ENCODE results near the gene ITGAL.
"Not testable (repeated sequence)": the region's sequence is repeated elsewhere in the genome, so short reads cannot be mapped to it uniquely, and the experiment has no call there.

The ITGAL gene

DNA sequence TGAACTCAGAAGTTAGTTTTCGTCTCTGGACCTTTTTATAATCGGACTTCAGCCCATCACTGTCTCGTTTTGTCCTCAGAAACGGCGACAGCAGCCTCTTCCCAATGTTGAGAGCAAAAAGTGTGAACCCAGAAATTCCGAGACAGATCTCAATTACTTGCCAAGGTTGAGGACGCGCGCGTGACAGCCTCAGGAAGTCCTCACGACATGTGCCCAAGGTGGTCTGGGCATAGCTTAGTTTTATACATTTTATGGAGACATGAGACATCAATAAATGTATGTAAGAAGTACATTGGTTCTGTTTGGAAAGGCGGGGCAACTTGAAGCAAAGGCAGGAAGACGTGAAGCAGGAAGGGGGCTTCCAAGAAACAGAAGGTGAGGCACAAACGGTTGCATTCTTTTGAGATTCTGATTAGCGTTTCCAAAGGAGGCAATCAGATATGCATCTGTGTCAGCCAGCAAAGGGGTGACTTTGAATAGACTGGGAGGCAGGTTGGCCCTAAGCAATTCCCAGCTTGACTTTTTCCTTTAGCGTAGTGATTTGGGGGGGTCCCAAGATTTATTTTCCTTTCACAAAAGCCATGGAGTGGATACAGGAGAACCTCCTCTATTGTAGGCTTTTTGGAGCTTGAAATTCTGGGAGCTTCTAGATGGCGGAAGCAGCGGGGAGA lies 62.7 kb downstream of the ITGAL start:
- Histone ChIP-seq H2AFZ (ENCODE audit: low read depth, low read length) (peak overlapping the region; percentile 89), H3K4me3 (ENCODE audit: low read length) (peak overlapping the region; percentile 92), H3K79me2 (ENCODE audit: low read length) (peaks cover 27% of the 10 kb centered on the region), H3K9ac (ENCODE audit: low read length) (peak overlapping the region; percentile 96), H3K9me3 (ENCODE audit: insufficient read depth, low read length) (no peaks in the 10 kb centered on the region), H4K20me1 (ENCODE audit: insufficient read depth, low read length) (no peaks in the 10 kb centered on the region), H3K4me2 (ENCODE audit: low read length) (peak overlapping the region; percentile 94), H3K36me3 (replicated peaks; ENCODE audit: low read depth, low read length) (peaks cover 4% of the 10 kb centered on the region), H3K4me1 (ENCODE audit: low read length) (peaks cover 16% of the 10 kb centered on the region), H3K27me3 (ENCODE audit: low read depth, low read length) (no peaks in the 10 kb centered on the region), H3K27ac (ENCODE audit: low read length) (peak overlapping the region; percentile 76)
- no peak for TF ChIP-seq EZH2phosphoT487 (IDR thresholded peaks at IDR 0.05; ENCODE audit: low read depth)
- TF ChIP-seq, protein P1, sequence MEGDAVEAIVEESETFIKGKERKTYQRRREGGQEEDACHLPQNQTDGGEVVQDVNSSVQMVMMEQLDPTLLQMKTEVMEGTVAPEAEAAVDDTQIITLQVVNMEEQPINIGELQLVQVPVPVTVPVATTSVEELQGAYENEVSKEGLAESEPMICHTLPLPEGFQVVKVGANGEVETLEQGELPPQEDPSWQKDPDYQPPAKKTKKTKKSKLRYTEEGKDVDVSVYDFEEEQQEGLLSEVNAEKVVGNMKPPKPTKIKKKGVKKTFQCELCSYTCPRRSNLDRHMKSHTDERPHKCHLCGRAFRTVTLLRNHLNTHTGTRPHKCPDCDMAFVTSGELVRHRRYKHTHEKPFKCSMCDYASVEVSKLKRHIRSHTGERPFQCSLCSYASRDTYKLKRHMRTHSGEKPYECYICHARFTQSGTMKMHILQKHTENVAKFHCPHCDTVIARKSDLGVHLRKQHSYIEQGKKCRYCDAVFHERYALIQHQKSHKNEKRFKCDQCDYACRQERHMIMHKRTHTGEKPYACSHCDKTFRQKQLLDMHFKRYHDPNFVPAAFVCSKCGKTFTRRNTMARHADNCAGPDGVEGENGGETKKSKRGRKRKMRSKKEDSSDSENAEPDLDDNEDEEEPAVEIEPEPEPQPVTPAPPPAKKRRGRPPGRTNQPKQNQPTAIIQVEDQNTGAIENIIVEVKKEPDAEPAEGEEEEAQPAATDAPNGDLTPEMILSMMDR (IDR thresholded peaks at IDR 0.05; ENCODE audit: low read depth, low read length) = no peak

DNA sequence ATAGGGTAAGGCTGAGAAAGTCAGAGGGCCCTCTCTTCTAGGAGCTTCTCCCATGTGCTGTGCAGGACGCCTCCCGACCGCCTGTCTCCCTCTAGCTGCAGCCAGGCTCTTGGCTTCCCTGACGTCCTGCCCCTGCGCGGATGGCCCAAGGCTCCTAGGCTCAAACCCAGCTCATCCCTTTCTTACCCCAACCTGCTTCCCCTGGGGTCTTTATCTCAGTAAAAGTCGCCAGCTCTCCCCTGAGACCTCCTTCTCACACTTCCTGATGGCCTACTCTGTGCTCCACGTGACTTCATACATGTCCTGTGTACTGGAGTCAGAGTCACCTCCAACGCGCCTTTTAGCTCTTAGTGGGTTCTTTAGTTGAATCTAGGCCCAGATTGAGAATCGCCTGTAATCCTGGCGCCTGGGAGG lies 63.2 kb downstream of the ITGAL start:
- H3K4me1 ChIP-seq (ENCODE audit: low read length) = peaks cover 16% of the 10 kb centered on the region
- H3K79me2 ChIP-seq (ENCODE audit: low read length) = peaks cover 27% of the 10 kb centered on the region
- H2AFZ ChIP-seq (ENCODE audit: low read depth, low read length) = no peak overlapping the region; the same call in 1 of the 2 replicates
- no peaks in the 10 kb centered on the region for H3K9me3 ChIP-seq (ENCODE audit: insufficient read depth, low read length)
- TF ChIP-seq EZH2phosphoT487 (IDR thresholded peaks at IDR 0.05; ENCODE audit: low read depth) = no peak
- TF ChIP-seq, protein P1 (IDR thresholded peaks at IDR 0.05; ENCODE audit: low read depth, low read length) = peak; percentile 55
- peak overlapping the region; percentile 94 for H3K4me2 ChIP-seq (ENCODE audit: low read length)
- peak overlapping the region; percentile 96 for H3K9ac ChIP-seq (ENCODE audit: low read length)
- H4K20me1 ChIP-seq (ENCODE audit: insufficient read depth, low read length) = no peaks in the 10 kb centered on the region
- peak overlapping the region; percentile 92 for H3K4me3 ChIP-seq (ENCODE audit: low read length)
- peak overlapping the region; percentile 76 for H3K27ac ChIP-seq (ENCODE audit: low read length)
- H3K36me3 ChIP-seq (replicated peaks; ENCODE audit: low read depth, low read length) = peaks cover 4% of the 10 kb centered on the region
- H3K27me3 ChIP-seq (ENCODE audit: low read depth, low read length) = no peaks in the 10 kb centered on the region

DNA sequence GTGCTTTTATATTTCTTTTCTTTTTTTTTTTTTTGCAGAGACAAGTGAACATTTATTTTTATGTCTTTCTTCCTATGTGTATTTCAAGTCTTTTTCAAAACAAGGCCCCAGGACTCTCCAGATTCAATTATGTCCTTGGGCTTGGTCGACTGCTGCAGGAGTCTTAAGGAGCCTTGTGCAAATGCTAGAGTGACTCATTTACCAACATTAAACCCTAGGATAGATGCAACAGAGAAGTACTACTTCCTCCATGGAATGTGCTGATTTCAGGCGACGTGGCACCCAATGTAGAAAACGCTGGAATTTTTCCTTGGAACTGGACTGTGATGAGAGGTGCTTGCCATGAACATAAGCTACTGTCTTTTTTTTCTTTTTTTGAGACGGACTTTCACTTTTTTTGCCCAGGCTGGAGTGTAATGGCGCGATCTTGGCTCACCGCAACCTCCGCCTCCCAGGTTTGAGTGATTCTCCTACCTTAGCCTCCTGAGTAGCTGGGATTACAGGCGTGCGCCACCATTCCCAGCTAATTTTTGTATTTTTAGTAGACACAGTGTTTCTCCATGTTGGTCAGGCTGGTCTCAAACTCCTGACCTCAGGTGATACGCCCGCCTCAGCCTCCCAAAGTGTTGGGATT lies 64.0 kb downstream of the ITGAL start:
- not testable (repeated sequence) for H3K27ac ChIP-seq (ENCODE audit: low read length)
- peak overlapping the region; percentile 92; the same call in 1 of the 2 replicates for H3K4me3 ChIP-seq (ENCODE audit: low read length)

DNA sequence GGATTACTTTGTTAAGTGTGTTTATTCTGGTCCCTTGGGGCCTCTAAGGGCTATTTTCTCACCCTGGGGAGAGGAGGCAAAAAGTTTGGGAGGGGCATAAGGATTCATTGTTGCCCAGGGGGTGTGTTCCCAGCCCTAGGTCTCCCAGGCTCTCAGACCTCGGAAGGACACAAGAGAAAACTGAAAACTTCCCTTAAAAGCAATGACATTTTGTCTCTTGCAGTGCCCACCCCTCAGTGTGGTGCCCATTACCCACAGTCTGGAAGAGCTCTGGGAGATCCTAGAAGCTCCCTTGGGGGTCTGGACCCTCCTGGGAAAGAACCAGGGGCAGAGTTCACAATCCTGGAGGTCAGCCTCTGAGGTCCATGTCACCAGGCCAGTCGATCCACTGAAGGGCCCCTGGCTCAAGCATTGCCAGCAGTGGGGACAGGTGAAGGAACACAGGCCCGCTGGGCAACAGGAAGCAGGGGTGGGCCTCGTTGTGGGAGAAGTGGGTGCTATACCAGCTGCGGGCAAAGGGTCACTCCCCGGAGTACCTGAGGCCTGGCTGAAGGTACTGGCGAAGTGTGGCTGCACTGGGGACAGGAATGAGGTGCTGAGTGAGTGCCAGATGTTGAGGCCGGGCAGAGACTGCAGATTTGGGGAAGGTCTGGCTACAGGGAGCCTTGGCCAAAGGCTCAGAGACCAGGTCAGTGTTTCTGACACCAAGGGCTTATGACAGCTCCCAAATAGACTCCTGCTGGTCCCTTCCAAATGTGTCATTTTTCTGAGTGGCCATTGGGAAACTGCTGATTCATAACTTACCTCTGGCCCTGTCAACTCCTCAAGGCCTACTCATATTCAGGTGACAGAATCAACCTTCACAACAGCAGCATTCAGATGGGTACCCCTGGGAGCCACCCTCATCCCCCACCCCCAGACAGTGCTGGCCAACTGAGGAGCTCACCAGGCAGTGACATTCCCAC lies 66.7 kb downstream of the ITGAL start:
- no peaks in the 10 kb centered on the region for H3K9me3 ChIP-seq (ENCODE audit: insufficient read depth, low read length)
- H3K36me3 ChIP-seq (replicated peaks; ENCODE audit: low read depth, low read length) = no peaks in the 10 kb centered on the region
- H2AFZ ChIP-seq (ENCODE audit: low read depth, low read length) = no peak overlapping the region
- peaks cover 15% of the 10 kb centered on the region for H3K79me2 ChIP-seq (ENCODE audit: low read length)
- TF ChIP-seq, protein P1 (IDR thresholded peaks at IDR 0.05; ENCODE audit: low read depth, low read length) = no peak
- TF ChIP-seq EZH2phosphoT487 (IDR thresholded peaks at IDR 0.05; ENCODE audit: low read depth) = no peak
- peaks cover 21% of the 10 kb centered on the region for H3K4me1 ChIP-seq (ENCODE audit: low read length)
- H3K4me3 ChIP-seq (ENCODE audit: low read length) = no peak overlapping the region
- no peak overlapping the region for H3K27ac ChIP-seq (ENCODE audit: low read length)
- no peak overlapping the region for H3K4me2 ChIP-seq (ENCODE audit: low read length)
- no peak overlapping the region for H3K9ac ChIP-seq (ENCODE audit: low read length)
- H4K20me1 ChIP-seq (ENCODE audit: insufficient read depth, low read length) = no peaks in the 10 kb centered on the region
- no peaks in the 10 kb centered on the region for H3K27me3 ChIP-seq (ENCODE audit: low read depth, low read length)

More for the DNA sequence above, 64.0 kb downstream of the ITGAL start:
- Histone ChIP-seq H3K4me1 (ENCODE audit: low read length) (peaks cover 23% of the 10 kb centered on the region), H3K79me2 (ENCODE audit: low read length) (peaks cover 27% of the 10 kb centered on the region), H3K9ac (ENCODE audit: low read length) (peak overlapping the region; percentile 96; the same call in 1 of the 2 replicates), H3K4me2 (ENCODE audit: low read length) (peak overlapping the region; percentile 94)
- not testable (repeated sequence) for H2AFZ ChIP-seq (ENCODE audit: low read depth, low read length); H3K9me3 ChIP-seq (ENCODE audit: insufficient read depth, low read length); H3K36me3 ChIP-seq (replicated peaks; ENCODE audit: low read depth, low read length); H4K20me1 ChIP-seq (ENCODE audit: insufficient read depth, low read length); H3K27me3 ChIP-seq (ENCODE audit: low read depth, low read length)

DNA sequence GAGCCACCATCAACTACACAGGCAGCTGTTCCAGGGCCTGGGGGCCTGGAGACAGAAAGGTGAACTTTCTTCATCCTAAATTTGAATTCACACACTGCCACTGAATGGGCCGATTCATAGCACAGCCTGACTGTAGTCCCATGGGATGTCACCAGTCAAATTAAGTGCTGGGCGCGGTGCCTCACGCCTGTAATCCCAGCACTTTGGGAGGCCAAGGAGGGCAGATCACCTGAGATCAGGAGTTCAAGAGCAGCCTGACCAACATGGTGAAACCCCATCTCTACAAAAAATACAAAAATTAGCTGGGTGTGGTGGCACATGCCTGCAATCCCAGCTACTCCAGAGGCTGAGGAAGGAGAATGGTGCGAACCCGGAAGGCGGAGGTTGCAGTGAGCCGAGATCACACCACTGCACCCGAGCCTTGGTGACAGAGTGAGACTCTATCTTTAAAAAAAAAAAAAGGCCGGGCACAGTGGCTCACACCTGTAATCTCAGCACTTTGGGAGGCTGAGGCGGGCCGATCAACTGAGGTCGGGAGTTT lies 67.5 kb downstream of the ITGAL start:
- not testable (repeated sequence) for H3K27me3 ChIP-seq (ENCODE audit: low read depth, low read length); H4K20me1 ChIP-seq (ENCODE audit: insufficient read depth, low read length); H3K4me2 ChIP-seq (ENCODE audit: low read length); H3K9ac ChIP-seq (ENCODE audit: low read length); H3K27ac ChIP-seq (ENCODE audit: low read length); H3K9me3 ChIP-seq (ENCODE audit: insufficient read depth, low read length); H3K36me3 ChIP-seq (replicated peaks; ENCODE audit: low read depth, low read length); H2AFZ ChIP-seq (ENCODE audit: low read depth, low read length); H3K4me3 ChIP-seq (ENCODE audit: low read length)
- Histone ChIP-seq H3K4me1 (ENCODE audit: low read length) (peaks cover 21% of the 10 kb centered on the region), H3K79me2 (ENCODE audit: low read length) (peaks cover 10% of the 10 kb centered on the region)

DNA sequence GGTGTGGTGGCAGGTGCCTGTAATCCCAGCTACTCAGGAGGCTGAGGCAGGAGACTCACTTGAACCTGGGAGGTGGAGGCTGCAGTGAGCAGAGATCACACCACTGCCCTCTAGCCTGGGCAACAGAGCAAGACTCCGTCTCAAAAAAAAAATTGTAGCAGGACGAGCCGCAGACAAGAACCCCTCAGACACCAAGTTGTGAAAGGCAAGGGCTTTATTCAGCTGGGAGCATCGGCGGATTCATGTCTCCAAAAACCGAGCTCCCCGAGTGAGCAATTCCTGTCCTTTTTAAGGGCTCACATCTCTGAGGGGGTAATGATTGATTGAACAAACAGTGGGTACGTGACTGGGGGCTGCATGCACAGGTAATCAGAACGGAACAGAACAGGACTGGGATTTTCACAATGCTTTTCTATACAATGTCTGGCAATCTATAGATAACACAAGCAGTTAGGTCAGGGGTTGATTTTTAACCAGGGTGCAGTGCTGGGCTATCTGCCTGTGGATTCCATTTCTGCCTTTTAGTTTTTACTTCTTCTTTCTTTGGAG lies 68.4 kb downstream of the ITGAL start:
- not testable (repeated sequence) for H4K20me1 ChIP-seq (ENCODE audit: insufficient read depth, low read length); H3K27me3 ChIP-seq (ENCODE audit: low read depth, low read length); H3K4me3 ChIP-seq (ENCODE audit: low read length); H3K9me3 ChIP-seq (ENCODE audit: insufficient read depth, low read length); H3K36me3 ChIP-seq (replicated peaks; ENCODE audit: low read depth, low read length); H3K79me2 ChIP-seq (ENCODE audit: low read length); H3K9ac ChIP-seq (ENCODE audit: low read length); H3K27ac ChIP-seq (ENCODE audit: low read length)
- Histone ChIP-seq H2AFZ (ENCODE audit: low read depth, low read length) (0 out of 2 replicates have a peak overlapping the region, but pooled peaks have one; percentile 70), H3K4me1 (ENCODE audit: low read length) (peaks cover 18% of the 10 kb centered on the region), H3K4me2 (ENCODE audit: low read length) (peak overlapping the region; percentile 45; the same call in 1 of the 2 replicates)

All from OCI-LY3 (cell line).